NCI-H146 treated with DMSO at 0.1 percent for 48 hours (cell line): ENCODE measurements around the gene IGSF21.

Experiments used
- DNase-seq: peaks from one replicate; lab custom pipeline; 2025; ENCODE audit not compliant: unreplicated experiment; lab: John Stamatoyannopoulos, UW

Gene IGSF21

GRCh38 chr1:18256282-18257235 lies 149.0 kb downstream of the IGSF21 start:
- no peak for DNase-seq

- no peak for DNase-seq
Observed at GRCh38 chr1:18257778-18258177, 150.2 kb downstream of the IGSF21 start.

GRCh38 chr1:18261891-18262290 lies 154.3 kb downstream of the IGSF21 start:
- no peak for DNase-seq

- no peak for DNase-seq
Observed at GRCh38 chr1:18262726-18263125, 155.1 kb downstream of the IGSF21 start.

- no peak for DNase-seq
Observed at GRCh38 chr1:18263547-18264120, 156.0 kb downstream of the IGSF21 start.

GRCh38 chr1:18264450-18265039 lies 156.9 kb downstream of the IGSF21 start:
- DNase-seq: no peak

GRCh38 chr1:18265641-18266040 lies 158.0 kb downstream of the IGSF21 start:
- no peak for DNase-seq

- DNase-seq: no peak
Observed at GRCh38 chr1:18266391-18266790, 158.8 kb downstream of the IGSF21 start.

GRCh38 chr1:18271336-18271735 lies 163.7 kb downstream of the IGSF21 start:
- DNase-seq: no peak

- no peak for DNase-seq
Observed at GRCh38 chr1:18278946-18279345, 171.3 kb downstream of the IGSF21 start.

GRCh38 chr1:18279351-18280074 lies 171.9 kb downstream of the IGSF21 start:
- DNase-seq: no peak

GRCh38 chr1:18280956-18281355 lies 173.4 kb downstream of the IGSF21 start:
- DNase-seq: no peak

- DNase-seq: no peak
Observed at GRCh38 chr1:18282851-18283600, 175.4 kb downstream of the IGSF21 start.

- no peak for DNase-seq
Observed at GRCh38 chr1:18283601-18284385, 176.2 kb downstream of the IGSF21 start.

GRCh38 chr1:18284805-18285537 lies 177.4 kb downstream of the IGSF21 start:
- no peak for DNase-seq

GRCh38 chr1:18285538-18285924 lies 177.9 kb downstream of the IGSF21 start:
- no peak for DNase-seq

- no peak for DNase-seq
Observed at GRCh38 chr1:18288722-18289121, 181.1 kb downstream of the IGSF21 start.

- DNase-seq: no peak
Observed at GRCh38 chr1:18289597-18289996, 182.0 kb downstream of the IGSF21 start.

GRCh38 chr1:18290740-18291412 lies 183.3 kb downstream of the IGSF21 start:
- no peak for DNase-seq
